GM12874 (cell line): ENCODE data around the gene APOC4.

Experiments
- CTCF ChIP-seq: IDR thresholded peaks from 2 replicates; pipeline ENCODE4 v1.5.1; 2011; ENCODE audit warnings: low read depth, mild to moderate bottlenecking, control low read depth, low read length, moderate library complexity; ENCODE audit not compliant: insufficient read depth

The APOC4 gene

GRCh38 chr19:44960906-44961728 is 19.1 kb downstream of the APOC4 start:
- TF ChIP-seq CTCF, result no peak

- no peak for TF ChIP-seq CTCF
Measured at GRCh38 chr19:44961821-44962220, 19.8 kb downstream of the APOC4 start.

- TF ChIP-seq CTCF, result no peak
Measured at GRCh38 chr19:44968118-44968517, 26.1 kb downstream of the APOC4 start.

GRCh38 chr19:44968670-44969069 is 26.6 kb downstream of the APOC4 start:
- no peak for TF ChIP-seq CTCF

- no peak for TF ChIP-seq CTCF
Measured at GRCh38 chr19:44969437-44969836, 27.4 kb downstream of the APOC4 start.

- no peak for TF ChIP-seq CTCF
Measured at GRCh38 chr19:44972802-44973201, 30.8 kb downstream of the APOC4 start.

GRCh38 chr19:44973982-44974735 is 32.1 kb downstream of the APOC4 start:
- no peak for TF ChIP-seq CTCF
